Activated naive CD4-positive, alpha-beta T cell treated with anti-CD3 and anti-CD28 coated beads, Interleukin-2, amount 50 U/mL, for 72 hours (primary cell): Measurements from ENCODE around the gene DCDC2. TPM values are rescaled to one million over a fixed set of nuclear protein-coding genes. Genes with fewer than 3 reads are reported as not detected.
"Not testable (repeated sequence)": the region's sequence is repeated elsewhere in the genome, so short reads cannot be mapped to it uniquely, and the experiment has no call there.

Source experiments
- ATAC-seq, 2 donors: fragments of 150-1000 bp; cut with Tn5 transposase; 2 replicates each; pipeline ENCODE4 v1.10.0; 2021; ENCODE audit warnings: mild to moderate bottlenecking in 2 of 2, moderate library complexity in 2 of 2
- DNase-seq, 2 donors: peaks; one replicate each; pipeline ENCODE4 v3.0.0; 2021 to 2022; ENCODE audit warnings: low spot score in 2 of 2
- H3K27ac Mint-ChIP-seq, 2 donors: one replicate each; pipeline ENCODE4 v1.8.0; 2022; ENCODE audit warnings: mild to moderate bottlenecking in 2 of 2, mixed read lengths in 2 of 2
- H3K36me3 Mint-ChIP-seq, 2 donors: one replicate each; pipeline ENCODE4 v1.8.0; 2022; ENCODE audit warnings: mixed read lengths in 2 of 2
- H3K9me3 Mint-ChIP-seq, 2 donors: one replicate each; pipeline ENCODE4 v1.8.0; 2022; ENCODE audit warnings: mixed read lengths in 2 of 2
- total RNA-seq, 2 donors: library from RNA; stranded (reverse); gene quantifications; one replicate each; pipeline ENCODE4 v1.2.3, GENCODE V29; 2022

DCDC2 gene
- total RNA-seq, 2 donors from 2014 or later, result 0.08 to 0.18 TPM

GRCh38 chr6:24344976-24345375 is 12.9 kb downstream of the DCDC2 start:
- H3K9me3 Mint-ChIP-seq, result no peaks in the 10 kb centered on the region

GRCh38 chr6:24340998-24341938 is 16.6 kb downstream of the DCDC2 start:
- Mint-ChIP-seq H3K9me3 (peaks cover 15% of the 10 kb centered on the region in 2 donors), H3K36me3 (peaks cover 0 to 17% of the 10 kb centered on the region in 2 donors), H3K27ac (no peak overlapping the region)
- DNase-seq, result no peak
- no peak for ATAC-seq

More at GRCh38 chr6:24344976-24345375, 12.9 kb downstream of the DCDC2 start:
- no peak for DNase-seq
- no peaks in the 10 kb centered on the region for H3K36me3 Mint-ChIP-seq
- no peak overlapping the region for H3K27ac Mint-ChIP-seq
- ATAC-seq, result no peak

GRCh38 chr6:24339932-24340331 is 17.9 kb downstream of the DCDC2 start:
- ATAC-seq, result no peak
- Mint-ChIP-seq H3K27ac (no peak overlapping the region), H3K9me3 (peaks cover 15% of the 10 kb centered on the region in 2 donors)

GRCh38 chr6:24334285-24334684 is 23.6 kb downstream of the DCDC2 start:
- H3K27ac Mint-ChIP-seq, result no peak overlapping the region
- DNase-seq (no peak), ATAC-seq (no peak)
- H3K9me3 Mint-ChIP-seq, result peaks cover 14% of the 10 kb centered on the region in 2 donors
- H3K36me3 Mint-ChIP-seq, result peaks cover 0 to 14% of the 10 kb centered on the region in 2 donors

More at GRCh38 chr6:24339932-24340331, 17.9 kb downstream of the DCDC2 start:
- H3K36me3 Mint-ChIP-seq, result peaks cover 0 to 17% of the 10 kb centered on the region in 2 donors
- no peak for DNase-seq

- Mint-ChIP-seq H3K27ac (no peak overlapping the region), H3K36me3 (no peaks in the 10 kb centered on the region), H3K9me3 (no peaks in the 10 kb centered on the region)
- DNase-seq (no peak), ATAC-seq (no peak)
Observed at GRCh38 chr6:24332317-24332716, 25.5 kb downstream of the DCDC2 start.

- Mint-ChIP-seq H3K9me3 (no peaks in the 10 kb centered on the region), H3K36me3 (no peaks in the 10 kb centered on the region), H3K27ac (no peak overlapping the region)
- ATAC-seq, result no peak
- no peak for DNase-seq
Observed at GRCh38 chr6:24330137-24330732, 27.6 kb downstream of the DCDC2 start.

GRCh38 chr6:24329451-24329850 is 28.4 kb downstream of the DCDC2 start:
- no peaks in the 10 kb centered on the region for H3K36me3 Mint-ChIP-seq
- DNase-seq (no peak), ATAC-seq (no peak)
- H3K27ac Mint-ChIP-seq, result no peak overlapping the region
- no peaks in the 10 kb centered on the region for H3K9me3 Mint-ChIP-seq

- Mint-ChIP-seq H3K36me3 (no peaks in the 10 kb centered on the region), H3K9me3 (no peaks in the 10 kb centered on the region), H3K27ac (no peak overlapping the region)
- DNase-seq, result no peak
- no peak for ATAC-seq
Observed at GRCh38 chr6:24329022-24329421, 28.8 kb downstream of the DCDC2 start.

- ATAC-seq, result no peak
- DNase-seq, result no peak
- H3K27ac Mint-ChIP-seq, result no peak overlapping the region
- no peaks in the 10 kb centered on the region for H3K9me3 Mint-ChIP-seq
- no peaks in the 10 kb centered on the region for H3K36me3 Mint-ChIP-seq
Observed at GRCh38 chr6:24327756-24328155, 30.1 kb downstream of the DCDC2 start.

GRCh38 chr6:24325978-24326377 is 31.9 kb downstream of the DCDC2 start:
- ATAC-seq, result no peak
- Mint-ChIP-seq H3K36me3 (no peaks in the 10 kb centered on the region), H3K9me3 (no peaks in the 10 kb centered on the region), H3K27ac (no peak overlapping the region)
- DNase-seq, result no peak

GRCh38 chr6:24324617-24325016 is 33.2 kb downstream of the DCDC2 start:
- DNase-seq, result no peak
- Mint-ChIP-seq H3K9me3 (no peaks in the 10 kb centered on the region), H3K27ac (no peak overlapping the region), H3K36me3 (no peaks in the 10 kb centered on the region)
- ATAC-seq, result no peak

GRCh38 chr6:24323632-24324337 is 34.1 kb downstream of the DCDC2 start:
- ATAC-seq, result no peak
- no peak for DNase-seq
- Mint-ChIP-seq H3K27ac (no peak overlapping the region), H3K36me3 (no peaks in the 10 kb centered on the region), H3K9me3 (no peaks in the 10 kb centered on the region)

GRCh38 chr6:24322924-24323323 is 34.9 kb downstream of the DCDC2 start:
- H3K9me3 Mint-ChIP-seq, result no peaks in the 10 kb centered on the region
- ATAC-seq, result no peak

GRCh38 chr6:24322446-24322845 is 35.4 kb downstream of the DCDC2 start:
- H3K27ac Mint-ChIP-seq, H3K9me3 Mint-ChIP-seq, DNase-seq, ATAC-seq, H3K36me3 Mint-ChIP-seq: not testable (repeated sequence)

More at GRCh38 chr6:24322924-24323323, 34.9 kb downstream of the DCDC2 start:
- Mint-ChIP-seq H3K27ac (no peak overlapping the region), H3K36me3 (no peaks in the 10 kb centered on the region)
- no peak for DNase-seq

GRCh38 chr6:24321538-24322162 is 36.2 kb downstream of the DCDC2 start:
- no peak for ATAC-seq
- no peak for DNase-seq
- H3K27ac Mint-ChIP-seq, result no peak overlapping the region
- no peaks in the 10 kb centered on the region for H3K36me3 Mint-ChIP-seq
- no peaks in the 10 kb centered on the region for H3K9me3 Mint-ChIP-seq

- Mint-ChIP-seq H3K27ac (no peak overlapping the region), H3K36me3 (no peaks in the 10 kb centered on the region), H3K9me3 (peaks cover 0 to 5% of the 10 kb centered on the region in 2 donors)
- no peak for ATAC-seq
- no peak for DNase-seq
Observed at GRCh38 chr6:24313251-24314141, 44.4 kb downstream of the DCDC2 start.
